Measurements from ENCODE around the gene TMEM259. TPM values are rescaled to one million over a fixed set of nuclear protein-coding genes. Genes with fewer than 3 reads are reported as not detected.

Gene TMEM259
- total and polyA plus RNA-seq, 2 of the 13 experiments (the other 11 are each of a cell fraction or from before 2014, with no cell fraction given): 64.7 to 164 TPM

DNA sequence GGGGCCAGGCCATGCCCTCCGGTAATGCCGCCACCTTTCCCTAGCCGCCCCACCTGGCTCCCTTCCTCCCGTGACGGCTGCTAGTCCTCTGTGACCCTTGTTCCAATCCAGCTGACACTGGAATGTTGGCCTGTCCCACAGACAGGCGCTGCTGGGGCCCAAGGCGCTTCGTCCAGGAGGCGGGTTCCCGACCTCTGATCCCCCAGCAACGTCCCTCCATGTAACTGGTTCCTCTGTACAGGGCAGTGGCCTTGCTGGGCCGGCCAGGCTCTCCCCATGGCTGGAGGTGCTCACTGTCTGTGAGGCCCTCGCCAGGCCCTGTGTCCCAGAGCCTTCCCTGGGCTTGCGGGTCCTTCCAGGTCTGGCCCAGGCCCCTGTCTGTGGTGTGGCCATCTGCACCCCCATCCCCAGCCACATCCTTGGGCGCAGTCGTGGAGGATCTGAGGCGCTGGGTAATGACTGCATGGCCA lies 27.5 kb downstream of the TMEM259 start (continued):
- TF ChIP-seq ZNF333 (CRISPR knock-in tag; IDR thresholded peaks at IDR 0.05; ENCODE audit: borderline replicate concordance) (no peak), ZNF550 (CRISPR knock-in tag; IDR thresholded peaks at IDR 0.05; ENCODE audit: borderline replicate concordance) (no peak), ZNF577 (CRISPR knock-in tag; IDR thresholded peaks at IDR 0.05; ENCODE audit: borderline replicate concordance, low read depth) (no peak), FOSL1 (CRISPR knock-in tag; IDR thresholded peaks at IDR 0.05; ENCODE audit: borderline replicate concordance) (no peak), RAD21 (CRISPR knock-in tag; IDR thresholded peaks at IDR 0.05) (0 out of 2 replicates have a peak, but pooled peaks have one; percentile 24), ZNF777 (CRISPR knock-in tag; IDR thresholded peaks at IDR 0.05) (peak; percentile 64), SCMH1 (CRISPR knock-in tag; IDR thresholded peaks at IDR 0.05; ENCODE audit: borderline replicate concordance) (no peak), ZNF337 (CRISPR knock-in tag; IDR thresholded peaks at IDR 0.05; ENCODE audit: borderline replicate concordance, low read depth) (0 out of 2 replicates have a peak, but pooled peaks have one; percentile 30), ZNF878 (CRISPR knock-in tag; IDR thresholded peaks at IDR 0.05) (no peak), NR1H2 (CRISPR knock-in tag; IDR thresholded peaks at IDR 0.05; ENCODE audit: borderline replicate concordance, low read depth) (no peak), CEBPZ (IDR thresholded peaks at IDR 0.05; ENCODE audit: low read length) (no peak), DBP (CRISPR knock-in tag; IDR thresholded peaks at IDR 0.05; ENCODE audit: not compliant biosample characterization) (no peak), PHF20 (CRISPR knock-in tag; IDR thresholded peaks at IDR 0.05) (no peak), HOXD1 (CRISPR knock-in tag; IDR thresholded peaks at IDR 0.05) (no peak), PHF21A (CRISPR knock-in tag; IDR thresholded peaks at IDR 0.05) (peak; percentile 99), CHCHD3 (CRISPR knock-in tag; IDR thresholded peaks at IDR 0.05) (no peak), PITX1 (CRISPR knock-in tag; IDR thresholded peaks at IDR 0.05) (peak; percentile 85), ZNF367 (CRISPR knock-in tag; IDR thresholded peaks at IDR 0.05; ENCODE audit: borderline replicate concordance) (no peak), SOX6 (IDR thresholded peaks at IDR 0.05) (no peak), SOX6 (CRISPR knock-in tag; IDR thresholded peaks at IDR 0.05) (peak; percentile 67), ADNP (CRISPR knock-in tag; IDR thresholded peaks at IDR 0.05) (no peak)
- TF ChIP-seq, protein P1, sequence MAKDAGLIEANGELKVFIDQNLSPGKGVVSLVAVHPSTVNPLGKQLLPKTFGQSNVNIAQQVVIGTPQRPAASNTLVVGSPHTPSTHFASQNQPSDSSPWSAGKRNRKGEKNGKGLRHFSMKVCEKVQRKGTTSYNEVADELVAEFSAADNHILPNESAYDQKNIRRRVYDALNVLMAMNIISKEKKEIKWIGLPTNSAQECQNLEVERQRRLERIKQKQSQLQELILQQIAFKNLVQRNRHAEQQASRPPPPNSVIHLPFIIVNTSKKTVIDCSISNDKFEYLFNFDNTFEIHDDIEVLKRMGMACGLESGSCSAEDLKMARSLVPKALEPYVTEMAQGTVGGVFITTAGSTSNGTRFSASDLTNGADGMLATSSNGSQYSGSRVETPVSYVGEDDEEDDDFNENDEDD (CRISPR knock-in tag; IDR thresholded peaks at IDR 0.05; ENCODE audit: borderline replicate concordance): peak; percentile 77; the same call in 1 of the 2 replicates
- TF ChIP-seq, protein P2, sequence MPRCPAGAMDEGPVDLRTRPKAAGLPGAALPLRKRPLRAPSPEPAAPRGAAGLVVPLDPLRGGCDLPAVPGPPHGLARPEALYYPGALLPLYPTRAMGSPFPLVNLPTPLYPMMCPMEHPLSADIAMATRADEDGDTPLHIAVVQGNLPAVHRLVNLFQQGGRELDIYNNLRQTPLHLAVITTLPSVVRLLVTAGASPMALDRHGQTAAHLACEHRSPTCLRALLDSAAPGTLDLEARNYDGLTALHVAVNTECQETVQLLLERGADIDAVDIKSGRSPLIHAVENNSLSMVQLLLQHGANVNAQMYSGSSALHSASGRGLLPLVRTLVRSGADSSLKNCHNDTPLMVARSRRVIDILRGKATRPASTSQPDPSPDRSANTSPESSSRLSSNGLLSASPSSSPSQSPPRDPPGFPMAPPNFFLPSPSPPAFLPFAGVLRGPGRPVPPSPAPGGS (CRISPR knock-in tag; IDR thresholded peaks at IDR 0.05): peak; percentile 69
- TF ChIP-seq, protein P3, sequence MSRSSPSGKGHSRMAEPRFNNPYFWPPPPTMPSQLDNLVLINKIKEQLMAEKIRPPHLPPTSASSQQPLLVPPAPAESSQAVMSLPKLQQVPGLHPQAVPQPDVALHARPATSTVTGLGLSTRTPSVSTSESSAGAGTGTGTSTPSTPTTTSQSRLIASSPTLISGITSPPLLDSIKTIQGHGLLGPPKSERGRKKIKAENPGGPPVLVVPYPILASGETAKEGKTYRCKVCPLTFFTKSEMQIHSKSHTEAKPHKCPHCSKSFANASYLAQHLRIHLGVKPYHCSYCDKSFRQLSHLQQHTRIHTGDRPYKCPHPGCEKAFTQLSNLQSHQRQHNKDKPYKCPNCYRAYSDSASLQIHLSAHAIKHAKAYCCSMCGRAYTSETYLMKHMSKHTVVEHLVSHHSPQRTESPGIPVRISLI (CRISPR knock-in tag; IDR thresholded peaks at IDR 0.05; ENCODE audit: borderline replicate concordance): peak; percentile 27; the same call in 1 of the 2 replicates

All from HepG2 (cell line).